ENCODE results near the gene MTCP1. TPM values are rescaled to one million over a fixed set of nuclear protein-coding genes. Genes with fewer than 3 reads are reported as not detected.

The MTCP1 gene
- total and polyA plus RNA-seq, 2 experiments from 2014 or later, result 0.83 to 17.7 TPM

GRCh38 chrX:155053656-155054055, 17.3 kb downstream of the MTCP1 start (continued):
- TF ChIP-seq, protein P1, sequence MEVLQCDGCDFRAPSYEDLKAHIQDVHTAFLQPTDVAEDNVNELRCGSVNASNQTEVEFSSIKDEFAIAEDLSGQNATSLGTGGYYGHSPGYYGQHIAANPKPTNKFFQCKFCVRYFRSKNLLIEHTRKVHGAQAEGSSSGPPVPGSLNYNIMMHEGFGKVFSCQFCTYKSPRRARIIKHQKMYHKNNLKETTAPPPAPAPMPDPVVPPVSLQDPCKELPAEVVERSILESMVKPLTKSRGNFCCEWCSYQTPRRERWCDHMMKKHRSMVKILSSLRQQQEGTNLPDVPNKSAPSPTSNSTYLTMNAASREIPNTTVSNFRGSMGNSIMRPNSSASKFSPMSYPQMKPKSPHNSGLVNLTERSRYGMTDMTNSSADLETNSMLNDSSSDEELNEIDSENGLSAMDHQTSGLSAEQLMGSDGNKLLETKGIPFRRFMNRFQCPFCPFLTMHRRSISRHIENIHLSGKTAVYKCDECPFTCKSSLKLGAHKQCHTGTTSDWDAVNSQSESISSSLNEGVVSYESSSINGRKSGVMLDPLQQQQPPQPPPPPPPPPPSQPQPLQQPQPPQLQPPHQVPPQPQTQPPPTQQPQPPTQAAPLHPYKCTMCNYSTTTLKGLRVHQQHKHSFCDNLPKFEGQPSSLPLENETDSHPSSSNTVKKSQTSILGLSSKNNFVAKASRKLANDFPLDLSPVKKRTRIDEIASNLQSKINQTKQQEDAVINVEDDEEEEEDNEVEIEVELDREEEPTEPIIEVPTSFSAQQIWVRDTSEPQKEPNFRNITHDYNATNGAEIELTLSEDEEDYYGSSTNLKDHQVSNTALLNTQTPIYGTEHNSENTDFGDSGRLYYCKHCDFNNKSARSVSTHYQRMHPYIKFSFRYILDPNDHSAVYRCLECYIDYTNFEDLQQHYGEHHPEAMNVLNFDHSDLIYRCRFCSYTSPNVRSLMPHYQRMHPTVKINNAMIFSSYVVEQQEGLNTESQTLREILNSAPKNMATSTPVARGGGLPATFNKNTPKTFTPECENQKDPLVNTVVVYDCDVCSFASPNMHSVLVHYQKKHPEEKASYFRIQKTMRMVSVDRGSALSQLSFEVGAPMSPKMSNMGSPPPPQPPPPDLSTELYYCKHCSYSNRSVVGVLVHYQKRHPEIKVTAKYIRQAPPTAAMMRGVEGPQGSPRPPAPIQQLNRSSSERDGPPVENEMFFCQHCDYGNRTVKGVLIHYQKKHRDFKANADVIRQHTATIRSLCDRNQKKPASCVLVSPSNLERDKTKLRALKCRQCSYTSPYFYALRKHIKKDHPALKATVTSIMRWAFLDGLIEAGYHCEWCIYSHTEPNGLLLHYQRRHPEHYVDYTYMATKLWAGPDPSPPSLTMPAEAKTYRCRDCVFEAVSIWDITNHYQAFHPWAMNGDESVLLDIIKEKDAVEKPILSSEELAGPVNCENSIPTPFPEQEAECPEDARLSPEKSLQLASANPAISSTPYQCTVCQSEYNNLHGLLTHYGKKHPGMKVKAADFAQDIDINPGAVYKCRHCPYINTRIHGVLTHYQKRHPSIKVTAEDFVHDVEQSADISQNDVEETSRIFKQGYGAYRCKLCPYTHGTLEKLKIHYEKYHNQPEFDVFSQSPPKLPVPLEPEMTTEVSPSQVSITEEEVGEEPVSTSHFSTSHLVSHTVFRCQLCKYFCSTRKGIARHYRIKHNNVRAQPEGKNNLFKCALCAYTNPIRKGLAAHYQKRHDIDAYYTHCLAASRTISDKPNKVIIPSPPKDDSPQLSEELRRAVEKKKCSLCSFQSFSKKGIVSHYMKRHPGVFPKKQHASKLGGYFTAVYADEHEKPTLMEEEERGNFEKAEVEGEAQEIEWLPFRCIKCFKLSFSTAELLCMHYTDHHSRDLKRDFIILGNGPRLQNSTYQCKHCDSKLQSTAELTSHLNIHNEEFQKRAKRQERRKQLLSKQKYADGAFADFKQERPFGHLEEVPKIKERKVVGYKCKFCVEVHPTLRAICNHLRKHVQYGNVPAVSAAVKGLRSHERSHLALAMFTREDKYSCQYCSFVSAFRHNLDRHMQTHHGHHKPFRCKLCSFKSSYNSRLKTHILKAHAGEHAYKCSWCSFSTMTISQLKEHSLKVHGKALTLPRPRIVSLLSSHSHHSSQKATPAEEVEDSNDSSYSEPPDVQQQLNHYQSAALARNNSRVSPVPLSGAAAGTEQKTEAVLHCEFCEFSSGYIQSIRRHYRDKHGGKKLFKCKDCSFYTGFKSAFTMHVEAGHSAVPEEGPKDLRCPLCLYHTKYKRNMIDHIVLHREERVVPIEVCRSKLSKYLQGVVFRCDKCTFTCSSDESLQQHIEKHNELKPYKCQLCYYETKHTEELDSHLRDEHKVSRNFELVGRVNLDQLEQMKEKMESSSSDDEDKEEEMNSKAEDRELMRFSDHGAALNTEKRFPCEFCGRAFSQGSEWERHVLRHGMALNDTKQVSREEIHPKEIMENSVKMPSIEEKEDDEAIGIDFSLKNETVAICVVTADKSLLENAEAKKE (CRISPR knock-in tag; IDR thresholded peaks at IDR 0.05), result no peak
- TF ChIP-seq STAT1 (IDR thresholded peaks at IDR 0.05; ENCODE audit: unreplicated experiment), result no peak
- no peak for TF ChIP-seq ZNF331 (CRISPR knock-in tag; IDR thresholded peaks at IDR 0.05; ENCODE audit: low read depth)
- no peak for TF ChIP-seq NANOG (IDR thresholded peaks at IDR 0.05; ENCODE audit: borderline replicate concordance)
- TF ChIP-seq ZNF114 (CRISPR knock-in tag; IDR thresholded peaks at IDR 0.05), result no peak
- no peak for TF ChIP-seq REST (IDR thresholded peaks at IDR 0.05; ENCODE audit: unreplicated experiment)
- TF ChIP-seq JUNB (IDR thresholded peaks at IDR 0.05; ENCODE audit: unreplicated experiment), result no peak
- no peak for TF ChIP-seq EZH2phosphoT487 (IDR thresholded peaks at IDR 0.05; ENCODE audit: unreplicated experiment)
